ENCODE results near the gene CALCOCO1.

DNA sequence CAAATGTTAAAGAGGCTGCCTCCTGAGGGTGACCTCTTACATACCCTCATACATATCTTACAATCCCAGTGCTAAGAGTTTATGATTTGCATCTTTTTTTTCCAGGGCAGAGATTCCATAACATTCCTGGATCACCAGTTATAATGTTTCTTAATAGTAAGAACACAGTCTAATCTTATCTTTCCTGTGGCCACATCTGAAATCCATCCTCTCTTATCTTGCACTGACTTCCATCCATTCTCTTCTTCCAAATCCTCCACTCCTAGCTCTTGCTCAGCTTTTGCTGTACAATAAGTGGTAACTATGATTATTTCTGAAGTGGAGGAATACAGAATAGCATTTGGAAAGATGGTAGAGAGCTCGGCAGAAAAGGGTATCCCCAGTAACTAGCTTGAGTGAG is 6.3 kb downstream of the CALCOCO1 start:
- no peak for TF ChIP-seq POLR2A (IDR thresholded peaks at IDR 0.05)
- TF ChIP-seq, protein P1, sequence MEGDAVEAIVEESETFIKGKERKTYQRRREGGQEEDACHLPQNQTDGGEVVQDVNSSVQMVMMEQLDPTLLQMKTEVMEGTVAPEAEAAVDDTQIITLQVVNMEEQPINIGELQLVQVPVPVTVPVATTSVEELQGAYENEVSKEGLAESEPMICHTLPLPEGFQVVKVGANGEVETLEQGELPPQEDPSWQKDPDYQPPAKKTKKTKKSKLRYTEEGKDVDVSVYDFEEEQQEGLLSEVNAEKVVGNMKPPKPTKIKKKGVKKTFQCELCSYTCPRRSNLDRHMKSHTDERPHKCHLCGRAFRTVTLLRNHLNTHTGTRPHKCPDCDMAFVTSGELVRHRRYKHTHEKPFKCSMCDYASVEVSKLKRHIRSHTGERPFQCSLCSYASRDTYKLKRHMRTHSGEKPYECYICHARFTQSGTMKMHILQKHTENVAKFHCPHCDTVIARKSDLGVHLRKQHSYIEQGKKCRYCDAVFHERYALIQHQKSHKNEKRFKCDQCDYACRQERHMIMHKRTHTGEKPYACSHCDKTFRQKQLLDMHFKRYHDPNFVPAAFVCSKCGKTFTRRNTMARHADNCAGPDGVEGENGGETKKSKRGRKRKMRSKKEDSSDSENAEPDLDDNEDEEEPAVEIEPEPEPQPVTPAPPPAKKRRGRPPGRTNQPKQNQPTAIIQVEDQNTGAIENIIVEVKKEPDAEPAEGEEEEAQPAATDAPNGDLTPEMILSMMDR (IDR thresholded peaks at IDR 0.05 in 4 of 5, conservative IDR thresholded peaks at IDR 0.05 in 1 of 5): no peak
